ENCODE data around the gene FAM13A.

FAM13A gene

GRCh38 chr4:88804234-88804633, 252.8 kb downstream of the FAM13A start:
- DNase-seq = no peak

DNA sequence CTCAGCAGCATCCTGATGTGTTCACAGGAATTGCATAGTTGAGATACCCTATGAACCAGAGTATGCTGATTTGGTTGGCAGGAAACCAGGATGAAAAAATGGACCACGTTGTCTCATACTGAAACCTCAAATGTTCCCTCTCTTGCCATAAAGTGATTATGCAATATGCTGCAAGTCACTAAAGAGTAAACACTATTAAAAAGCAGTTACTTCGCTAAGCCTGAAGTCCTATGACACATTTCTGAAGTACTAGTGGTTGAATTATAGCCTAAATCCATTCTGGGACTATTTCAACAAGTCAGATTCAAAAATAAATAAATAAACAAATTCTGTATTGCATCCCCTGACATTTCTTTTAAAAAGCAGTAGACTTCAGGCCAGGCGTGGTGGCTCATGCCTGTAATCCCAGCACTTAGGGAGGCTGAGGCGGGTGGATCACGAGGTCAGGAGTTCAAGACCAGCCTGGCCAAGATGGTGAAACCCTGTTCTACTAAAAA, 253.3 kb downstream of the FAM13A start:
- DNase-seq = no peak

GRCh38 chr4:88802585-88803286, 254.2 kb downstream of the FAM13A start:
- no peak for DNase-seq

GRCh38 chr4:88802138-88802537, 254.8 kb downstream of the FAM13A start:
- no peak for DNase-seq

DNA sequence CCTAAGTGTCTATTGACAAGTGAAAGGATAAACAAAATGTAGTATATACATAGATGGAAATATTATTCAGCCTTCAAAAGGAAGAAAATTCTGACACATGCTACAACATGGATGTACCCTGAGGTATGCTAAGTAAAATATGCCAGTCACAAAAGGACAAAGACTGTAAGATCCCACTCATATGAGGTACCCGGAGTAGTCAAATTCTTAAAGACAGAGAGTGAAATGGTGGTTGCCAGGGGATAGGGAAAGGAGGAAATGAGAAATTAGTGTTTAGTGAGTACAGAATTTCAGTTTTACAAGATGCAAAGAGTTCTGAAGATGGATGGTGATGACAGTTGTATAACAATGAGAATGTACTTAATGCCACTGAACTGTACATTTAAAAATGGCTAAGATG, 257.1 kb downstream of the FAM13A start:
- DNase-seq = no peak

DNA sequence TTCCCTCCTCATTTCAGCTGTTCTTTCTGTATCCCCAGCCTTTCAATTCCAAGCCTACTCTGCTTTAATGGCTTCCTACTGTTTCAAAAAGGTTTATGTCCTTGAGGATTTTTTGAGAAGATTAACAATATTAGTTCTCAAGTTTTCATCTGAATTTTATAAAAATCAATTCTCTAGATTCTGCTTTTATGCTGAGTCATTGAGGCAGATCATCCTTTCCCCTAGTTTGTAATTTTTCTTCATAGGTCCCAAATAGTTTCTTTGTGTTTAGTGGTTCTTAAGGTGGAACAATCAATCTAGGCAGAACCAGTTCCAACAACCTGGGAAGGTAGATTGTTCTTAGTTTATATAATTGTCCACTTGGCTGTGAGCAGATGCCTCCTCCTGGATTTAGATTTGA, 259.3 kb downstream of the FAM13A start:
- DNase-seq = no peak

DNA sequence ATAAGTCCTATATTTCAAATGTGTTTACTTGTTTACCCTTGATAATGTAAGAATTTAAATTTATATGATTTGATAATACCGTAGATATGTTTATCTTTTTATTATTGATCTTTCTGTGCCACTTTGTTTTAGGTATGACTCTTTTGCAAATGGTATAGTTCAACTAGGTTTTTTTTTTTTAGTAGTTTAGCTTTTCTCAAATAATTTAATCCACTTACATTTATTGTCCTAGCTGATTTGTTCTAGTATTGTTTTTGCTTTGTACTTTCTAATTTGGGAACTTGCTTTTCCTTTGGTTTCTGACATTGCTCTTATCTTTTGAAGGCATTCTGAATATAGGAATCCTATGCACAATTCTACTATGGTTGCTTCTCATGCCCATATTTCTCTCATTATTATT, 260.4 kb downstream of the FAM13A start:
- no peak for DNase-seq

DNA sequence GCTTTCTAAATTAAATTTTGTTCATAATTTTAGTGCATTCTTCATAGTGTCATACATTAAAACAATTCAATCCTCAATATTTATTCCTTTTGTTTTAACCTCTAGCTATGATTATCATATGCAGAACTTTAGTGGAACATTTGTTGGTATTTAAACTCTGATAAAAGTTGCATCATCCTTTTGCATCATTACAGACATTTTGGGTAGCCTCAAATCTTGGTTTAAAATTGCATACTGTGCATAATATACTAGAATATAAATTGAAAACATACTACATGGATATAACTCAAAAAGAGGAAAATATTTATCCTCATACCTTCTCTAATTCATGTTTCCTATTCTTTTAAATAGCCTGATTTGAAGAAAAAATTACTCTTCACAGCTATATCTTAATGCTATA, 262.0 kb downstream of the FAM13A start:
- DNase-seq = no peak

- no peak for DNase-seq
These were observed 262.8 kb downstream of the FAM13A start for GRCh38 chr4:88794087-88794690.

- no peak for DNase-seq
These were observed 263.5 kb downstream of the FAM13A start for GRCh38 chr4:88793475-88793874.

GRCh38 chr4:88792821-88793220, 264.2 kb downstream of the FAM13A start:
- DNase-seq = no peak

GRCh38 chr4:88792268-88792781, 264.7 kb downstream of the FAM13A start:
- no peak for DNase-seq

- DNase-seq = peak; percentile 0 to 4
These were observed 265.7 kb downstream of the FAM13A start for GRCh38 chr4:88791274-88791673.

- DNase-seq = no peak
These were observed 268.1 kb downstream of the FAM13A start for GRCh38 chr4:88788895-88789294.

DNA sequence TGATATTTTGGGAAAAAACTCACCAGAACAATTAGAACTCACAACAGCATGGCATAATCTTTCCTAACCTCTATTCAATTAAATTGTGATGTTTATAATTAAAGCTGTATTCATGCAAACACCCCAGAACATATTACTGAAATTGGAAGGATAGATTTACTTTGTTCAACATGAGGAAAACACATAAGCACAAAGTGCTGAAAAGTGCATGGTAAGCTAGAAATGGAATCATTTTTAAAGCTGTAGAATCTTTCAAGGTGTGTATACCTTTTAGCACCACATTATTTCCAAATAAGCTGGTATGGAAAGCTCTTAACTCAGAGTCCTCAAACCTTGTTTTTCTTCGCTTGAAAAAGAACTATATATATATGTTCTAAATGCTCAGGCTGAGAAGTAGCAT, 268.6 kb downstream of the FAM13A start:
- DNase-seq = no peak

- DNase-seq = no peak
These were observed 271.0 kb downstream of the FAM13A start for GRCh38 chr4:88786011-88786410.

DNA sequence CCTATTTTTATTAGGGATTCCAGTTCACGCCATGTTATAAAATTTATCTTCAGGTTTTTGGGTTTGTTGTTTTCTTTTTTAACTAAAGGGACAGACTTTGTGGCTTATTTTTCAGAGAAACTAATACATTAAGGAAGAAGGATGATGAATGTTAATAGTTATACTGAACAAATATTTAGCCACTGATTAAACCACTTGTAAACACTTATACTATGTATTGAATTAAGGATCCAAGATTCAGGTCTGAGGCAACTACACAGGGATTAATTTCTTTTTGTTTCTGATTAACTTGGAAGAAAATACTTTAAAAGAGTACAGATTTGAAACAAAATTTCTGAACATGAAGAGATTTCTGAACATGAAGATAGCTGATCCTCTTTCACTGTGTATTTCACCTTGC, 276.6 kb downstream of the FAM13A start:
- DNase-seq = no peak

DNA sequence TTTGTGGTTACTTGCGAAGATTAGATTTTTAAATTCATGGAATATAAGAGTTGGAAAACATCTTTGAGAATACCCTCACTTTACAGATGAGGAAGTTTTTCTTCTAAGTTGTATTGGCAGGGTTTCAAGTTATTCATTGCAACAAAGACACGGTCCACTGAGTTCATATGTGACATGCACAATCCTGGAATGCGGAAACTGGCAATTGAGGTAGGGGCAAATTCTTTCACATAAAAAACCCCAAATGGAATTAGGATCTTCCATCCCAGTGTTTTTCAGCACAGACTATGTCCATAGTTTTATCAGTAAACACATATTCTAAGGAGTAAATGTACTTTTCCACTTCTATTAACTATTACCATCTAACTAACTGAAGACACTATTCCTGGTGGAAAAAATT, 277.6 kb downstream of the FAM13A start:
- no peak for DNase-seq

DNA sequence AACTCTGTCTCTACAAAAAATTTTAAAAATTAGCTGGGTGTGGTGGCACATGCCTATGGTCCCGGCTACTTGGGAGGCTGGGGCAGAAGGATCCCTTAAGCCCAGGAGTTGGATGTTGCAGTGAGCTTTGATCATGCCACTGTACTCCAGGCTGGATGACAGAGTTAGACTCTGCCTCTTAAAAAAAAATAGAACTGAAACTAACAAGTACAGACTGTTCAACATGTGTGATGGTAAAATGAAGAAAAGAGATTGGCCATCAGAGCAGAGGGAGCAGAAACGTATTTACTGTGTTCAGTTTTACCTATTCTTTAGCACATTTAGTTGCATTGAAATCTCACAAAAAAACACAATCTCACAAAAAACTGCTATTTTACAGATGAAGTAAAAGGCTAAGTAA, 281.5 kb downstream of the FAM13A start:
- DNase-seq = no peak

- DNase-seq = no peak
These were observed 282.0 kb downstream of the FAM13A start for GRCh38 chr4:88775026-88775425.

- no peak for DNase-seq
These were observed 285.0 kb downstream of the FAM13A start for GRCh38 chr4:88771883-88772450.

DNA sequence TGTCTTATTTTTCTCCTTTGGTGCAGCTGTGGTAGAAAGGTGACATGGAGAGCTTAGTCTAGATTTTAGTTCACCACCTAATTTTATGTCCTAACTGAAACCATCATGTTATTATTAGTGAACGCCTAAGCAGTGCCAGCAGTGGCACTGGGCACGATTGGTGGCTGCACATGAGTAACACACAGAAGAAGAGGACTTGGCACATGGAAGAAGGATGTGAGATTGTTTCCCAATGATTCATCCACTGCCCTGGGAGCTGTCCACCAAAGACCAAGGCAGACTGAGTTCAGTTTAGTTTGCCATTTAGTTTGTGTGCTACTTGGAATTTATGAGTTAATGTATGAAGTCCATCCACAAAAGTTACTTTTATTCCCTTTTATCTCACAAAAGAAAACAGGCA, 291.3 kb downstream of the FAM13A start:
- DNase-seq = peak; percentile 5 to 14

GRCh38 chr4:88763075-88763474, 293.9 kb downstream of the FAM13A start:
- DNase-seq = no peak

GRCh38 chr4:88761861-88762523, 295.0 kb downstream of the FAM13A start:
- no peak for DNase-seq
